ENCODE data around the gene GNB3. TPM values are rescaled to one million over a fixed set of nuclear protein-coding genes. Genes with fewer than 3 reads are reported as not detected.
"Not testable (repeated sequence)": the region's sequence is repeated elsewhere in the genome, so short reads cannot be mapped to it uniquely, and the experiment has no call there.

The GNB3 gene
- total and polyA plus RNA-seq, 2 donors (not counting 3 experiments of a cell fraction or from before 2014, with no cell fraction given), result 9.4 to 12.0 TPM

GRCh38 chr12:6870304-6870703 is 29.6 kb downstream of the GNB3 start:
- POLR2A ChIA-PET, result interaction anchor here (1.1 kb wide), 1 partner anchor 73 kb away, joined by 4 read pairs; the partner anchor contains the start of genes C12orf57 and RNU7-1
- H3K27ac ChIP-seq (ENCODE audit: insufficient read depth, low read depth, low read length); DNase-seq (ENCODE audit: low read depth, low spot score); dilution Hi-C loops (cut with MboI; ENCODE audit: extremely low pct_ligation_motif_present, low sequenced_read_pairs); H2AFZ ChIP-seq (ENCODE audit: low read depth, low read length); H3K27me3 ChIP-seq (ENCODE audit: control insufficient read depth in 2 of 2, insufficient read depth in 2 of 2, low read length in 2 of 2); H3K4me2 ChIP-seq (ENCODE audit: insufficient read depth, low read length); H3K9me1 ChIP-seq (replicated peaks; ENCODE audit: control insufficient read depth, extremely low read depth, insufficient read depth, low read length); FAIRE-seq; H4K20me1 ChIP-seq (replicated peaks; ENCODE audit: control insufficient read depth, extremely low read depth, insufficient read depth, low read length); H3K4me3 ChIP-seq (replicated peaks in 1 of 3; ENCODE audit: insufficient read depth in 1 of 3, low read depth in 1 of 3, low read length in 3 of 3); H3K9me3 ChIP-seq (replicated peaks; ENCODE audit: control insufficient read depth, insufficient read depth, low read length); H3K9ac ChIP-seq (replicated peaks; ENCODE audit: extremely low read depth, insufficient read depth, low read length): not testable (repeated sequence)
- peaks cover 40% of the 10 kb centered on the region for H3K79me2 ChIP-seq (ENCODE audit: control insufficient read depth, insufficient read depth, low read length)
- BruUV-seq (replicated peaks), result TSS peak; percentile 44
- intact Hi-C loops (cut with micrococcal nuclease), result loop anchor here (5.0 kb wide), 2 partner anchors 222 to 237 kb away; partner anchors contain the start of genes C1R and C1RL
- peak; percentile 13 for TF ChIP-seq POLR2A (IDR thresholded peaks at IDR 0.05; ENCODE audit: low read depth, low read length)
- peaks cover 41% of the 10 kb centered on the region for H3K4me1 ChIP-seq (ENCODE audit: control insufficient read depth, extremely low read depth, insufficient read depth, low read length)
- CTCF ChIA-PET, result interaction anchor here (1.4 to 3.9 kb wide), 5 partner anchors 55 to 238 kb away, joined by 5 to 27 read pairs (median 21); partner anchors contain the start of genes C12orf57, C1RL and RNU7-1
- H3K36me3 ChIP-seq (ENCODE audit: control insufficient read depth in 2 of 2, extremely low read depth in 1 of 2, insufficient read depth in 2 of 2, low read length in 2 of 2), result peaks cover 0 to 21% of the 10 kb centered on the region in 2 experiments

DNA sequence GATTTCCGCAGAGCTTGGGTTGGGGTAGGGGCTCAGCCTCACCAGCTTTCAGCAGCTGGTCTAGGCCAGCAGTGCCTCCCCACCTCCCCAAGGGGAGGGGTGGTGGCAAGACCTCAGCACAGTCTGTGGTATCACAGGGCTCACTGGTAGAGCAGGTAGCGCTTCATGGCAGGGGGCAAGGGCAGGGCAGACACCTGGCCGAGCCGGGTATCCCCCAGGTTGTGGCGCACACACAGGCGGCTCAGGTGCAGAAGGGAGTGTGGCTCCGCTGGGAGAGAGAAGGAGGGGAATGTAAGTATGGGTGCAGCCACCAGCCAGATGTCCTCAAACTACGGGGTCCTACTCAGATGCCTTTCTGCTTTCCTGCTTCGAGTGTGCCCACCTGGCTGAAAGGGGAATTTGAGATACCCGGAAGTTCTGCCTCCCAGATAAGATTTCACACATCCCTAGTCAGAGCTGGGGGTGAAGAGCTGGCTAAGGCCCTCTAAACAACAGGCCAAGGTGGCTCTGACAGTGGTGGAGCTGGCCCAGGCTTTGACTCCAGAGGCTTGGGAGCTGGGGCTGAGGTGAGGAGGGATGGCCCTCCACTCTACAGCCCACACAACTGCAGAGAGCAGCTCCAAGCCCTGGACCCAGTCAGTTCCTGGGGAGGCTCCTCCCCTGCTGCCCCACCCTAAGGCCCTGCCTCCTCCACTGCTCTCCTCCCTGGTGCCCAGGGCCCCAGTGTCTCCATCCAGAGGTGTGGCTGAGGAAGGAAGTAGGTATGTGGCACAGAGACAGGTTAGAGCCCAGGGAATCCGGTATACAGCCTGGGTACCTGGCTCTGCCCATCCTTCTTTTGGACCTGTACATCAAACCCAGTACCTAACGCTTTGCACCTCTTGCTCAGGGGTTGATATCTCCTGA is 30.6 kb downstream of the GNB3 start:
- H2AFZ ChIP-seq (ENCODE audit: low read depth, low read length), result no peak overlapping the region
- peaks cover 0 to 22% of the 10 kb centered on the region in 2 experiments for H3K36me3 ChIP-seq (ENCODE audit: control insufficient read depth in 2 of 2, extremely low read depth in 1 of 2, insufficient read depth in 2 of 2, low read length in 2 of 2)
- intact Hi-C loops (cut with micrococcal nuclease), result loop anchor here (5.0 kb wide), 2 partner anchors 221 to 236 kb away; partner anchors contain the start of genes C1R and C1RL
- peak; percentile 15 for FAIRE-seq
- H3K9me3 ChIP-seq (replicated peaks; ENCODE audit: control insufficient read depth, insufficient read depth, low read length), result no peaks in the 10 kb centered on the region
- no peak overlapping the region for H3K9ac ChIP-seq (replicated peaks; ENCODE audit: extremely low read depth, insufficient read depth, low read length)
- peak overlapping the region in 1 of 3 experiments; percentile 84 for H3K4me3 ChIP-seq (replicated peaks in 1 of 3; ENCODE audit: insufficient read depth in 1 of 3, low read depth in 1 of 3, low read length in 3 of 3)
- no peaks in the 10 kb centered on the region for H4K20me1 ChIP-seq (replicated peaks; ENCODE audit: control insufficient read depth, extremely low read depth, insufficient read depth, low read length)
- peaks cover 40% of the 10 kb centered on the region for H3K79me2 ChIP-seq (ENCODE audit: control insufficient read depth, insufficient read depth, low read length)
- no peak for DNase-seq (ENCODE audit: low read depth, low spot score)
- dilution Hi-C loops (cut with MboI; ENCODE audit: extremely low pct_ligation_motif_present, low sequenced_read_pairs), result no loop called here
- H3K27ac ChIP-seq (ENCODE audit: insufficient read depth, low read depth, low read length), result no peak overlapping the region
- no peak for TF ChIP-seq CTCF (IDR thresholded peaks at IDR 0.05; ENCODE audit: extremely low read depth in 1 of 2, insufficient read depth in 1 of 2, low read depth in 1 of 2, low read length in 2 of 2)
- peak; percentile 38 for TF ChIP-seq POLR2A (IDR thresholded peaks at IDR 0.05; ENCODE audit: low read depth, low read length)
- peak; percentile 39 for TF ChIP-seq POLR2AphosphoS5 (IDR thresholded peaks at IDR 0.05; ENCODE audit: insufficient read depth, low read depth, low read length)
- H3K4me1 ChIP-seq (ENCODE audit: control insufficient read depth, extremely low read depth, insufficient read depth, low read length), result peaks cover 41% of the 10 kb centered on the region
- H3K27me3 ChIP-seq (ENCODE audit: control insufficient read depth in 2 of 2, insufficient read depth in 2 of 2, low read length in 2 of 2), result no peaks in the 10 kb centered on the region
- CTCF ChIA-PET, result interaction anchor here (1.9 to 4.3 kb wide), 10 partner anchors 10 to 237 kb away, joined by 5 to 74 read pairs (median 16); partner anchors contain the start of genes C12orf57, C1RL, CDCA3 and MLF2
- H3K4me2 ChIP-seq (ENCODE audit: insufficient read depth, low read length), result peak overlapping the region; percentile 98
- no peaks in the 10 kb centered on the region for H3K9me1 ChIP-seq (replicated peaks; ENCODE audit: control insufficient read depth, extremely low read depth, insufficient read depth, low read length)
- POLR2A ChIA-PET, result interaction anchor here (0.6 to 1.1 kb wide), 2 partner anchors 72 to 99 kb away, joined by 4 to 8 read pairs; partner anchors contain the start of genes C12orf57, LAG3 and RNU7-1
- BruUV-seq (replicated peaks), result no TSS peak

Measured in endothelial cell of umbilical vein (primary cell).